Measurements from ENCODE around the gene NUDT2.

The NUDT2 gene

DNA sequence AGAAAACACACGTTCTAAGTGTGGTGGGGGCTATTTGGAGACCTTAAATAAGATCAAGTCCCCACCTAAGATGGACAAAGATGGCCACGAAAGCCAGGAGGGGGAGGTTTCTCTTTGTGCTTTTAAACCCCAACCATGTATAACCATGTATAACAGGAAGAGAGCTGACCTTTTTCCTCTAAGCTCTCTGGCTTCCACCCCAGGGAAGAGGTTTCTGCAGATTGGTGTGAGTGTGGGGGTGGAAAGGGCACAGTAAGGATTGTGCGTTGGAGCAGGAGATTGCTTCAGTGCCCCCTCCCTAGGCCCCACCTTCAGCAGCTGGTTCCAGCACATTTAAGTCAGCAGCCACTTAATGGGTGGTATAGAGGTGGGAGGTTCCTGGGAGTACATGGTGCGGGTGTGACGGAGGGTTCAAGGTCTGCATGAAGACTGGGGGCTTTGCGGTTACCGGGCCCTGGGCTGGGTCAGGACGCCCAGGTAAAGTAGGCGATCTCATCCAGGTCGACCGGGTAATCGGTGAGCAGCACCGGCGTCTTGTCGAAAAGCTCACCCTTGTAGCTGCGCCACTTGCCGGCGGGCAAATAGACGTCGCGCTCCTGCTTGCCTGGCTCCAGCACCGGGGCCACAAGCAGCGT lies 41.1 kb downstream of the NUDT2 start:
- no peak for DNase-seq (ENCODE audit: low read depth in 1 of 2, low spot score in 1 of 2)

DNA sequence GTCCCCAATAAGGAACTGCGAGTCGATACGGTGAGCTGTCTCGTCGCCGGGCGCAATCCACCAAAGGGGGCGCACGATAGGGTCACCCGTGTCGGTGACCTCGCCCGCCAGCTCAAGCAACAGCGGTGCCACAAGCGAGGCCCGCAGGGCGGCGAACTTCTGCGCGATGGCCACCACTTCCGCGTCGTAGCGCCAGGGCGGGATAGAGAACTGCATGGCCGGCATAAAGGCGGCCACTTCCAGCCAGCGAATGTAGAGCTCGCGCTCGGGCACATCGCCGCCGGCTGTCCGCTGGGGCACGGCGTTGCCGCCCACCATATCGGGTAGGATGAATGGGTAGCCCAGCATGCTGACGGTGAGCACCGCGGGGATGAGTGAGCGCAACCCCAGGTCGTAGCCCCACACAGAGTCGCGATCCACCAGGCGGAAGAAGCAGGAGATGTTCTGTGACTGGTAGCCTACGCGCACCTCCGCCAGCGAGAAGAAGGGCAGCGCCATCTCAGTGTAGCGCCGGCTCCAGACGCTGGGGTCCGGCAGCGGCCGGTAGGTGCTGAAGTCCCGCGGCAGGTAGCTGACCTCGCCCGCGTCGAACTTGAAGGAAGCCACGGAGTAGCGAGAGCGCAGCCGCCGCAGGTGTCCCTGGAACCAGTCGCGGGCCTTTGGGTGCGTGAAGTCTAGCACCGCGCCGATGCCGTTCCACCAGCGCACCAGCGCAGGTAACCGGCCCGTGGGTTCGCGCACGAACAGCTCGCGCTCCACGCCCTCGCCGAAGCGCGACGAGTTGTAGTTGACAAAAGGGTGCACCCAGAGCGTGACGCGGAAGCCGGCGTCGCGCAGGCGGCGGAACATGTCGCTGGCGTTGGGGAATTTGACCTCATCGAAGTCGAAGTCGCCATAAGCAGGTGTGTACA lies 41.9 kb downstream of the NUDT2 start:
- no peak for DNase-seq (ENCODE audit: low read depth in 1 of 2, low spot score in 1 of 2)

DNA sequence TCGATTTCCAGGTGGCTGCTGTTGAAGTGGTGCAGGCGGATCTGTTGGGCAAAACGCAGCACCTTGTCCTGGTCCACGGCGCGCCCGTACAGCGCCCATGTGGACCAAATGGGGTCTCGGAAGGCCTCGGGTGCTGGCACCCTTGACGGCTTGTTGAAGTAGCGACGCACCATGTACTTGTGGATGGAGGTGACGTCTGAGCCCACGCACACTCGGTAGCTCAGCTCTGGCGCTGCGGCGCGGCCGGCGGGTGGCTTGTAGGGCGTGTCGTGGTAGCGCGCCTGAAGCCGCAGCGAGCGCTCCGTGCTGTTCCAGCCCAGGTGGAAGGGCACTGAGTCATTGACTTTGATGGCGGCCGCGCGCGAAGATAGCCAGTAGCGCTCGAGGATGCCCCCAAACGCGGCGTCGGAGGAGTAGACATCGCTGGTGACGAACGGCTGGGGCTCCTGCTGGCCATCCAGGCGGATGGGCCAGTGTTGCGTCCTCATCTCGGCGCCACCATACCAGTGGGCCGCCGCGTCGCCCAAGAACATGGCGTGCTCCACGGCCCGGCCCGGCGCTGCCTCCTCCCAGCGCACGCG lies 42.6 kb downstream of the NUDT2 start:
- no peak for DNase-seq (ENCODE audit: low read depth in 1 of 2, low spot score in 1 of 2)

DNA sequence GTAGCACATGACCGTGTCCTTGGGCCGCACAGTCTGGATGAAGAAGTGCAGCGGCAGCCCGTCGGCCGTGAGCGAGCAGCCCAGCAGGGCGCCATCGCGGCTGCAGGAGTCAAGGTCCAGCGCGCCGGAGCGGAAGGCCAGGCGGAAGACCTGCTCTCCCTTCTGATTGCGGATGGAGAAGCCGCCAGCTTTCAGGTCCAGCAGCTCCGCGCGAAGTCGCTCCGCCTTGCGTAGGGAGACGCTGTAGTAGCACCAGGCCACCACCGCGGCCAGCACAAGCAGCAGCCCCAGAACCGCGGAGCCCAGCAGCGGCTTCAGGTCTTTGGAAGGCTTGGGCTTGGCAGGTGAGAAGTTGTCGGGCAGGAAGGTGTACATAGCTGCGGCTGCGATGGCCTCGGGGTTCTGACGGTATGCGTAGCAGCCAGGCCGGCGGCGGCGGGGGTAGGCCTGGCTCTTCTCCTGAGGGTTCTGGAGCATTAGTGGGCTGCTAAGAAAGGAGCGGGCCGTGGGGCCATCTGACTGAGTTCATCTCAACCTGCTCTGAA lies 43.2 kb downstream of the NUDT2 start:
- DNase-seq (ENCODE audit: low read depth in 1 of 2, low spot score in 1 of 2): no peak

DNA sequence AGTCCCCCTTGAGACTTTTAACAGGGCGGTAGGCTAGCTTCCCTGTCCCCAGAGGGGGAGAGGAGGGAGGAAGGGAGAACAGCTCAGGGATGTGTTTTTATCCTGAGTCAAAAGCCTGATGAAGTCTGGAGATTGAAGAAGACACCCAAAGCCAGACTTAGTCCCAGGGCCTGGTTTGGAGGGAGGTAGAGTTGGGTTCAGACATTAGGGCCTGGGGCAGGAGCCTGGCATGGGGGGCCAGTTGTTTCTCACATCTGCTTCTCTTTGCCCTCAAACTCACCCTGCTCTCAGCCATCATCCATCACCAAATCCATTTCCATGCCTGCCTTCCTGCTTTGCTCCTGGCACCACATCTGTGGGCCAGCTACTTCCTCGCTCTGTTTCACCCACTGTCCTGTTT lies 44.4 kb downstream of the NUDT2 start:
- DNase-seq (ENCODE audit: low read depth in 1 of 2, low spot score in 1 of 2): no peak

DNA sequence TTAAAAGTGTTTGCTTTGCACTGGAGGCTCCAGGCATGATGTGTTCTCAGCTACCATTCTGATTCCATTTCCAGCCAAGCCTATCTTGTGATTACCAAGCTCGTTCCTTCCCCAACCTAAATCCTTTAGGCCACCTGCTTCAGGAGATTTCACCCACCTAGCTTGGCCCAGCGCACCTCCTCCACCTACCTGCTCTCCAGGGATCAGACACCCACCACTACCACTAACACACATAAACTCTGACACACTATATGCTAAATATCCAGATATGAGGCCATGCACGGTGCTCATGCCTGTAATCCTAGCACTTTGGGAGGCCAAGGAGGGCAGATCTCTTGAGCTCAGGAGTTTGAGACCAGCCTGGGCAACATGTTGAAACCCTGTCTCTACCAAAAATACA lies 45.0 kb downstream of the NUDT2 start:
- DNase-seq (ENCODE audit: low read depth in 1 of 2, low spot score in 1 of 2): no peak

DNA sequence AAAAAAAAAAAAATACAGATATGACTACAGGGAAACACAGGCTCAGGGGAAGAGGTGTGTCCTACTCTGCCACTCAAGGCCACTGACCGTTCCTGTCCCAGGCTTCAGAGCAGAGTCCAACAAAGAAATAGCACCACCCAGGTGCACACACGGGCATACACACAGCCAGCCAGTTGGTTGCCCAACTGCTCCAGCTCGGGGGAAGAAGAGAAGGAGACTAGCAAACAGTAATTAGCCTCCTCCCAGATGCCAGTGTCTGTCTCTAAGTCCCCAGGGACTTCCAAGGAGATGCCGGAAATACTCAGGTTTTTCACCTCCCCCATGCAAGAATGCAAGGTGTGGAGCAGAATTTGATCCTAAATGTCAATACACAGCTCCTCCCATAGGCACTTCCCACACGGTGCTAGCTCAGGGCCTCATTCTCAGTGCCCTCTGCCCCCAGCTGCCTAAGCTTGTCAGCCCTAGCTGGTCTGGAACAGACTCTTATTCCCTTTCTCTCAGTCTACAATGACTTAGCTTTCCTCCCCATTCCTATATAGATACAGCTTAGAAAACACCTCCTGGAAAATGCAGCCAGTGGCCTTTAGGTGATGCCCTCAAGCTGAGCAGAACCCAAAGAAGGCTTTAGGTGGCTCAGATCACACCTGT lies 45.7 kb downstream of the NUDT2 start:
- no peak for DNase-seq (ENCODE audit: low read depth in 1 of 2, low spot score in 1 of 2)

DNA sequence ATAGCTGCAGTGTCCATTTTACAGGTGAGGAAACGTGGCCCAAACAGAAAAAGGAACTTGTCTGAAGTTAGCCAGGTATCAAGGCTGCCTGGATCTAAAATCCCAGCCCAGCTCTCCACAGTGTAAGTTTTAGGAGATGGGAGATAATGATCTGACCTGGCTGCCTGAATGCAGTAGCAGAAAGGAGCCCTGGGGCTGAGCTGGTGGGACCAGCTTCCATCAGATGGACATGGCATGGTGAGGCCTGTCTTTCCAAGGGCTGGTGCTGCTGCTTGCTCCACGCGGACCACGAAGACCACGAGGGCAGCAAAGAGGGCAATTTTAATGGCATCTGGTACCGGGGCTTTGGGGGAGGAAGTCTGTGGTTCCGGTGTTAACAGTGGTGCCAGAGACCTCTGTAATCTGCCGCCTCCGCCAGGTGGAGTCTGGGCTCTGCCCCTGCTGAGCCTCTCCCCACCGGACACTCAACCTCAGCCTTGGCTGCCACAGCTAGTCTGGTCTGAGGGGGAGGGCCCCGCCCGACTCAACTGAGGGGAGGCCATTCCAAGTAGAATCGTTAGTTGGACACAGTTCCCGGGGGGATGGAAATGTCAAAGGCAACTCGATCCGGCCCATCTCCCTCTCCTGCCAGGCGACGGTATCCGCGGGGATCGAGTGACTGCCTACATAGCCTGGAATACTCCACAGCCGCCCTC lies 46.7 kb downstream of the NUDT2 start:
- peak in 1 of 2 donors; percentile 30 for DNase-seq (ENCODE audit: low read depth in 1 of 2, low spot score in 1 of 2)

DNA sequence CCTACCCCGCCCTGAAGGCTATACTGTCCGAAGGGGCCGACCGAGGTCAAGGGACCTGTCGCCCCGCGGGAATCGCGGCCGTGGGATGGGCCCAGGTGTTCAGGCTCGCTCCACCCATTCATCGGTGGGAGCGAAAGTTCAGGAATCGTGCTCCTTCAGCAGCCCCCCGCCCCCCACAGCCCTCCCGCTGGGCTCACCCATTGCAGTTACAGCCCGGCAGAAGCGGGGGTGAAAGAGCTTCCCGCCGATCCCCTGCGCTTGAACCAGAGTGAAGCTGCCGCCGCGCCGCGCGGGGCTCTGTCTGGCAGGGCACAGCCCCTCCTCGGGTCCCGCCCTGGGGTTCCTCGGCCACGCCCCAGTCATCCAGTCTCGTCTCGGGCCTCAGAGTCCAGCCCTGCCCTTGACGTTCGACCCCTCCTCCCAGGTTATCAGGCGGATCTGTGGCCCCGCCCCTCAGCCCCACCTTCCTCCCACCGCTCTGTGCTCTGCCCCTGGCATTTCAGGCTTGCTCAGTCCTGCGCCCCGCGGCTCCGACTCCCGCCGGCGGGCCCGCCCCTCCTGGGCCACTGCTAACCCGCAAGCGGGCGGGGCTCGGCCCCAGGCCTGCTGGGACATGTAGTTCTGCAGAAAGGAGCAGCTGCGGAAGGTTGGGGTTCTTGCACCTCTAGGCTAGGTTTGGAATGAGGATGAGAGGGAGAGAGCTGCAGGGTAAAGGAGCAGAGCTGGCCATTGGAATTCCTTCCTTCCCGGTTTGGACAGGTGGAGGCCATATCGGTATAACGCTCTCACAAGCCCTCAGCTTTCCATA lies 47.4 kb downstream of the NUDT2 start, which contains the start of gene MYORG:
TSS of gene MYORG (minus strand) at position 303 of the 808 bp plus-strand sequence. CDS start 3,955 bp downstream, outside the sequence.
- DNase-seq (ENCODE audit: low read depth in 1 of 2, low spot score in 1 of 2): peak; percentile 93 to 94

DNA sequence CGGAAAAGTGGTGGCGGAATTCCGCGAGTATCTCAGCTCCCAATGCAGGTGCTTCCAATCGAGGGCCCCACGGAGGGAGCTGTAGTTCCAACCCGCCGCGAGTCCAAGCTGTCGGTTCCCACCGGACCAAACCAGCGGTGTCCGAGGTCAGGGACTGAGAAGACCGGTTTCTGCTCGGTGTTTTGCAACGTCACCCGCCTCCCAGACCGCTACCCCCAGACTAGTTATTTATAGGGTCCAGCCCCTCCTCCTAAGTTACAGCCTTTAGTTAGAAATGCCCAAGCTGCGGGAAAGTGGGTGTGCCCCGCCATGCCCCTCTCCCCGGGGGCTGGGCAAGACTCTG lies 48.0 kb downstream of the NUDT2 start:
- no peak for DNase-seq (ENCODE audit: low read depth in 1 of 2, low spot score in 1 of 2)

DNA sequence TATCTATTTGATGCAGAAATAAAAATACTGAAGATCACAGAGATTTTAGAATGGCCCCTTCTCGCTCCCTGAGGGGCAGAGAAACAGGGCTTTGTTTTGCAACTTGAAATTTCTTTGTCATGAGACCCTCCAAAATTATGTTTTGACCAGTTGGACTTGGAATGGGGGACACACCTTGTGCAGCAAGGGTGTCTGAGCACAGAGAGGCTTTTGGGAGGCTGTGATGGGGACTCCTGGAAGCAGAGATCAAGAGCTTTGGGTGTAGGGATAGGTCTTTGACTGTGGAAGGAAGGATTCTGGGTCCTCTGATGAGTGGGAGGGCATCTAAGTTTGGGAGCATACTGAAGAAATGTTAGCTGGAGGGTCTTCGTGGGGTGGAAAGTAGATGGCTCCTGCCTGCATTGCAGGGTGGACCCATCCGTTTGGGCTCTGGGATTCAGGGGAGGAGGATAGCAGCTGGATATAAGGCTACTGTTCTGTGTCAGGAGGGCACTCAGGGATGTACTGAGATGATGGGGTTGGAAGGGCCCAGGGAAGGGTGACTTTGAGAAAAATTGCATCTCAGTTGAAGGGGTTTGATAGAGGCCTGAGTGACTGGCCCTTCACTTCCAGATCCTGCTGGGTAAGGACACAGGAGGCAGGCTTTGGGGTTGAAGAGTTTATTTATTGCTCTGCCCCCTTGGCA lies 49.1 kb downstream of the NUDT2 start:
- DNase-seq (ENCODE audit: low read depth in 1 of 2, low spot score in 1 of 2): no peak

DNA sequence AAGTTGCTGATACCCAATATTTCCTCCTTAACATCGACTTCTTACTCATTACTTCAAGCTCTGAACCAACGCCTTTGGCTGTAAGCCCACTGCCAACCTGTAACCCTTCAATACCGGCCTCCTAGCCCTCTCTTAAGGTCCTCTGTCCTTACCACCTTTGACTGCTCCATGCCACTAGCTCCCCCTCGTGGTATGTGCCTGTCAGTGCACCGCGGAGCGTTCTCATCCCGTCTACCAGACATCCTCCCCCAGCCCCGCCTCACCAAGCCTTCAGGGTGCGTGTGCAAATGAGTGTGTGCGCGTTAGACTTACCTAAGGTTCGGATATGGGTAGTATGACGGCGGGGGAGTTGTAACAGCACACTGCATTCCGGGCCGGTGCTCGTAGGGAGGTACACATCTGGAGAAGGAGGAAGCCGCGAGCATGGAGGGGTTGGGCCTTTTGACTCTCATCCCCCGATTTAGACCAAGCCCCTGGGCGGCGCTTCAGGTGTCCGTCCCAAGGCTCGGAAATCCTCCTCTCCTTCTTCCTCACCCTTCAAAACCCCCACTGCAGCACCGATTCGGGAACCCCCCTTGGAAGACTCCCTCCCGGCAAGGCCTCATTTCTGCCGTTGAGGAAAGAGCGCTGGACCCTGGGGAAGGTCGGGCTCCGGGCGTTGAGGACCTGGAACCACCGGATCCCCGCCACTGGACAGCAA lies 50.1 kb downstream of the NUDT2 start:
- DNase-seq (ENCODE audit: low read depth in 1 of 2, low spot score in 1 of 2): peak; percentile 77 to 83

DNA sequence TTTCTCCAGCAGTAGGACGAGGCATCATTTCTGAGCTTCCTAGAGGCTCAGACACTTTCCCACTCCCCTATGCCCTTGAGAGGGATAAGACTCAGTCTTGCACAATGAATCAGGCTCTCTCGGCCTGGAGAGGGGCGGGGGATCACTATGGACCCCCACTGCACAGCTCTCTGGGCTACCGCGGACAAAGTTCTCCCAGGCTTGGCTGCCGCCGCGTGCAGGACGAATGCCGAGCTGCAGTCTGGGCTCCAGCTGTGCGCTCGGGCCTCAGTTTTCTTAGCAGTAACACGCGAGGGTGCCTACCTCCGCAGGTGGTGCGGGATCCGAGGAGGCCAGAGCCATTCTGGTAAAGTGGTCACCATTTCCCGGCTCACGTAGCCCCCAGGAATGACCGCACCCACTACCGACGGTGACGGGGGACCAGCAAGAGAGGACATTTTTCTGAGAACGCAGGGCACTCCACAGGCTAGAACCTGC lies 50.7 kb downstream of the NUDT2 start:
- no peak for DNase-seq (ENCODE audit: low read depth in 1 of 2, low spot score in 1 of 2)

DNA sequence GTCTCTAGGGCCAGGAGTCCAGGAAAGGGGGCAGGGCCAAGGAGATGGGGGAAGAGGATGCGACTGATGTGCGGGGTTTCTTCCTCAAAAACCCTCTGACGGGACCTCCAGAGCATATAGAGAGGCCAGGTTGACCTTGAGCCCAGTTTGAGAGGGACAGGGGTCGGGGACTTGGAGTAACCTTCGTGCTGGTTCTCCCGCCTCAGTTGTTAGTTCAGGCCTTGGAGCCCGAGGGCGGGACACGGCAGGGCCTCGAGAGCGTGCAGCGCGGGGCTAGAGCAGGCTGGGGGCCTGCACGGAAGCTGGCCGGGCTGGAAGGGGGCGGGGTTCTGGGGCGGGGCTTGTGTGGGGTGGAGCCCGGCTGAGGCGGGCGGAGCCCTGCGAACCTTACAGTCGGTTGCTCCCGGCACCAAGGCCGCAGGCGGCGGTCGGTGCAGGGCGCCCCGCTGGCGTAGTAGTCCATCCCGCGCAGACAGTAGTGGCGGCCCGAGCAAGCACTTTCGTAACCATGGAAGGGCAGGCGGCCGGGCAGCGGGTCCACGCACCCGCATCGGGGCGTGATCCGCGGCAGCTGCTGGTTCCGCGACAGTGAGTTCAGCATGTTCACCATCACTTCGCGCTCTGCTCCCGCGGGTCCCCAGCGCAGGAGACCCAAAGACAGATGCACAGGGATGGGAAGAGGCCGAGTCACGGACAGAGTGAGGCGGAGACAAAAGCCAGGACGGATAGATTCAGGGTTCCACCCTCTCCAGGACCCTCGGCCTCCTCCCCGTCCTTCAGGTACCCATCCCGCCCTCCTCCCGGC lies 51.3 kb downstream of the NUDT2 start:
- DNase-seq (ENCODE audit: low read depth in 1 of 2, low spot score in 1 of 2): peak; percentile 62 to 64

DNA sequence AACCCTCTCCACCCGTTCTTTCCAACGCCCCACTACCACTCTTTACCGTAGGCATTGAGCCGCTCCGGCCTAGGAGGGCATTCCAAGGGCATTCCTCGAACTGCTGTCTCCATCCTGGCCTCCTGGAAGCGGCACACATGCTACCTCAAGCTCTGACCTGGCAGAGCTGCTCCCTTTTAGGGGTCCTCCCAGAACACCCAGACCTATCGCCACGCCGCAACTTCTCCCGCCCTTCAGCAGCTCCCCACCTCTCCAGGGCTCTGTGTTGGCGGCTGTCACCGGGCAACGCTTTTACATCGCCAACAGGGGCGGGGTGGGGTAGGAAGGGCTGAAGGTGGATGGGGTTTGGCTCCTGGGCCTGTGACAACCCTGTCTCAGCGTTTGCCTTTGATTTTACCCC lies 52.0 kb downstream of the NUDT2 start:
- no peak for DNase-seq (ENCODE audit: low read depth in 1 of 2, low spot score in 1 of 2)

DNA sequence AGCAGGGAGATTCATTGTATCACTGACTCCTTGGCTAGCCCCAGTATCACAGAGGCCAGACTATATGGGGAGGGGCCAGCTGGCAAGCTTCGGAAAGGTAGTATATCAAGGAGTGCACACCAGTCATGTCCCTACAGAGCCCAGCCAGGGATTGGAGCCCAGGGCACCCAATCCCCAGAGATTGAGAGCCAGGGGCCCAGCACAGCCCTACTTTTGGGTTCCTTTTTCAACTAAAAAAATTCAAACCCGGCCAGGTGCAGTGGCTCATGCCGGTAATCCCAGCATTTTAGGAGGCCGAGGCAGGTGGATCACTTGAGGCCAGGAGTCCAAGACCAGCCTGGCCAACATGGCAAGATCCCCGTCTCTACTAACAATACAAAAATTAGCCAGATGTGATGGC lies 52.7 kb downstream of the NUDT2 start:
- DNase-seq (ENCODE audit: low read depth in 1 of 2, low spot score in 1 of 2): no peak

DNA sequence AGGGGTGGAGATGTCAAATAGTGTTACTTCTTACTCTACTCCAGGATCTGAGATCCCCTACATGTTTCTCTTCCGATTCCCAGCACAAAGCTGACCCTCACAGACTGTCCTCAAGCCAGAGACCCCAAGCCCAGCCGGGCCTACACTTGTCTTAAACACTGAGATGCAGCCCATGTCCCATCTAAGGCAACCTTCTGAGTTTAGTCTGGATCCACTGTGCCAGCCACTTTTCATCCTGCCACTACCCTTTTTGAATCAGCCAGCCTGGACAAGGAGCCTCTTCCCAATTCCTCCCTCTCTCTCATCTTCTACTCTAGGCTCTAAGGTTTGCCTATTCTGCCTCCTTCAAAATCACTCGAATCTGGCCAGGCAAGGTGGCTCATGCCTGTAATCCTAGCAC lies 53.5 kb downstream of the NUDT2 start:
- no peak for DNase-seq (ENCODE audit: low read depth in 1 of 2, low spot score in 1 of 2)

DNA sequence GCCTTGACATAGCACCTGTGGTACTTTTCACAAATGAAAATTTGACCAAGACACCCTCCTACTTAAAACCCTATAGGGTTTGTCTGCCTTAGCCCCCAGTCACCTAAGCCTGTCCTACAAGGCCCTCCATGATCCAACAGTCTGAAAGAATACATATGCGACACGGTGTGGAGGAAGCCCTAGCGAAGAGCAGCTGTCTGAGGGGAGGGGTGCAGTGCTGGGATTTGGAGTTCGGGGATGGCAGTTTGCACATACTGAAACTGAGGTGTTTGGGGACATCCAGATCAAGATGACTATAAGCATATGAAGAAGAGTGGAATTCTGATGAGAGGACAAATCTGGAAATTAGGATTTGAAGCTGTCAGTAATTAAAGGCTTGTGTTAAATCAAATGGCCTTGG lies 54.5 kb downstream of the NUDT2 start:
- no peak for DNase-seq (ENCODE audit: low read depth in 1 of 2, low spot score in 1 of 2)
